Stimulated activated CD4-positive, alpha-beta T cell treated with anti-CD3 and anti-CD28 coated beads, Interleukin-12 subunit alpha, Interleukin-12 subunit beta, amount 100 ng/mL, for 48 hours (primary cell): Measurements from ENCODE around the gene ZNF772.
A peak's percentile ranks its signal among the peaks of the same experiment; 100 is the strongest.
"Not testable (repeated sequence)": the region's sequence is repeated elsewhere in the genome, so short reads cannot be mapped to it uniquely, and the experiment has no call there.

Source experiments
- DNase-seq, 3 donors: peaks; one replicate each; pipeline ENCODE4 v3.0.0-alpha.2; 2020; ENCODE audit warnings: low read depth in 2 of 3, low spot score in 1 of 3

ZNF772 gene

GRCh38 chr19:57477191-57478008 is at the start of gene ZNF772:
Gene ZNF772 (minus strand): TSS chr19:57477566. CDS start chr19:57477309, 257 bp downstream.
- DNase-seq, result peak; percentile 82 to 85 (median 83)

- DNase-seq, result not testable (repeated sequence)
Observed at GRCh38 chr19:57518021-57518420, 40.7 kb upstream of the ZNF772 start.

GRCh38 chr19:57515255-57515654 is 37.9 kb upstream of the ZNF772 start:
- no peak for DNase-seq

DNA sequence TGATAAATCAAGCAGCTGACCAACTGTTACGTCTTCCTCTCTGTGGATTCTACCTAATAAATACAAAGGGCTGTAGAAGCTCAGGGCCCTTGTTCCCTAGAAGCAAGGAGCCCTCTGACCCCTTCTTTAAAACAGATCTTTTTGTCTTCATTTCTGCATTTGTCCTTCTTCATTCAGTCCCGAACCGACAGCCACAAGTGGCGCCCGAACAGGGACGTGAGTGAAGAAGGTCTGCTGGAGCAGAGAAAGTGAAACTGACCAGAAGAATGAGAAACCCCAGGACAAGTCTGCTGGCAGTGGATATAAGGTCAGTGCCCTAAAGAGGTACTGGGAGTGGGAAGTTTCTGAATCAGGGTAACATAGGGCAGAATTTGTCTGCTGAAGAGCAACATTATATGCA is 35.5 kb upstream of the ZNF772 start:
- DNase-seq, result no peak

DNA sequence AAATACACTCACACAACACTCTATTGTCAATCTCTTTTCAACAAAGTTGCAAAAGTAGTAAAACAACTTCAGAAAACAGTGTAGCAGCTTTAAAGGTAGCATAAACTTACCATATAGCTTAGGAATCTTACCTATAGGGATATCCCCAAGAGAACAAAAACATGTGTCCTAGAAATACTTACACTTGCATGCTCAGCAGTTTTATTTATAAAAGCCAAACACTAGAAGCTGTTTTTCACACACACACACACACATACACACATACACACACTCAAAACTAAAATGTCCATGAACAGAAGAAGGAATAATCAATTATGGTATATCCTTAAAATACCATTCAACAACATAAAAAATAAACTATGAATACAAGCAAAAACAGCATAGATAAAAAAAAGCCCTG is 34.1 kb upstream of the ZNF772 start:
- DNase-seq, result no peak

DNA sequence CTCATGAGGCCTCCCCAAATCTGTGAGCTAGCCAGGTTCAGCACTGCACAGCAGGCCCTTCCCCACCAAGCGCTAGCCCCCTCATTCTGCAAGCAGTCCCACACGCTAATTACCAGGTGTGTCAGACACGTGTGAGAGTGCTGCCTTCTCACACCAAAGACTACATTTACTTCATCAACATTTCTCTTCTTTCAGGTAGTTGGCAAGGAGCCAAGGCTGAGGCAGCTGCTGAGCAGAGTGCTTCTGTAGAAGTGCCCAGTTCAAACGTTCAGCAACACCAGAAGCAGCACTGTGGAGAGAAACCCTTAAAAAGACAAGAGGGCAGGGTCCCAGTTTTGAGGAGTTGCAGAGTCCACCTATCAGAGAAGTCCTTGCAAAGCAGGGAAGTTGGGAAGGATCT is 28.8 kb upstream of the ZNF772 start:
- no peak for DNase-seq

GRCh38 chr19:57500400-57500799 is 23.0 kb upstream of the ZNF772 start:
- not testable (repeated sequence) for DNase-seq

- DNase-seq, result peak; percentile 82 to 95 (median 90)
Observed at GRCh38 chr19:57499680-57500395, 22.5 kb upstream of the ZNF772 start, which contains the start of gene ZNF773. Gene ZNF773 (plus strand): TSS chr19:57499938. CDS start chr19:57500081, 143 bp downstream.

DNA sequence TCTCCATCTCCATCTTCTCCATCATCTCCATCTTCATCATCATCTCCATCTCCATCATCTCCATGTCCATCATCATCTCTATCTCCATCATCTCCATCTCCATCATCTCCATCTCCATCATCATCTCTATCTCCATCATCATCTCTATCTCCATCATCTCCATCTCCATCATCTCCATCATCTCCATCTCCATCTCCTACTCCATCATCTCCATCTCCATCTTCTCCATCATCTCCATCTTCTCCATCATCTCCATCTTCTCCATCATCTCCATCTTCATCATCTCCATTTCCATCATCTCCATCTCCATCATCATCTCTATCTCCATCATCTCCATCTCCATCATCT is 21.9 kb upstream of the ZNF772 start:
- DNase-seq, result not testable (repeated sequence)

- DNase-seq, result not testable (repeated sequence)
Observed at GRCh38 chr19:57488299-57488644, 10.9 kb upstream of the ZNF772 start.

GRCh38 chr19:57487477-57488298 is 10.3 kb upstream of the ZNF772 start, which contains the start of gene ZNF419:
Gene ZNF419 (plus strand): TSS chr19:57487750. CDS start chr19:57487951, 201 bp downstream.
- peak; percentile 84 to 88 (median 86) for DNase-seq

- DNase-seq, result no peak
Observed at GRCh38 chr19:57473646-57474045, 3.7 kb downstream of the ZNF772 start.

GRCh38 chr19:57466489-57466888 is 10.9 kb downstream of the ZNF772 start:
- DNase-seq, result no peak

DNA sequence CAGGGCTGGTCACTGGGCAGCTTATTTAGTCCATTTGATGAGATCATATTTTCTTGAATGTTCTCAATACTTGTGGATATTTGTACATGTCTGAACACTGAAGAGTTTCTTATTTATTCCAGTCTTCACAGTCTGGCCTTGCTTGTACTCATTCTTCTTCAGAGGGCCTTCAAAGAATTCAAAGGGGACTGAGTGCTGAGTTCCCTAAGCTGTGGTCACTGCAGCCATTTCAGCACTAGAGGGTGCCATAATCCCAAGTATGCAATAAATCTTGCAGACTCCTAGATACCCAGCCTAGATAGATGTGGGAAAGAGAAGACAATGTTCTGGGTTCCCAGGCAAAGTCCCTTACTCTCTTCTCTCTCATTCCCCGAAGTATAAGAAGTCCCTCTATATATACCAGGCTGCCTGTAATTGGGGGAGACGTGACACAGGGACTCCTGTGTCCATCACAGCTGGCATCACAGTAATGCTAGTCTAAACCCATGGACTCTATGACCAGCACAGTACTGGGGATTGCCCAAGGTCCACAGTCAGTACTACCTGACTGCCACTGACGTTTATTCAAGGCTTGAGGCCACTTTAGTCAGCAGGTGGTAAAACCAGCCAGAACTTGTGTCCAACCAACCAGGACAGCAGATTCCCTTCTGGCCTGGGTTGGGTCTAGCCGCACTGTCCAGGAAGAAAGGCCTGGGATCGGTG is 11.5 kb downstream of the ZNF772 start:
- no peak for DNase-seq

GRCh38 chr19:57452307-57452706 is 25.1 kb downstream of the ZNF772 start:
- no peak for DNase-seq

- no peak for DNase-seq
Observed at GRCh38 chr19:57443121-57443696, 34.2 kb downstream of the ZNF772 start.

DNA sequence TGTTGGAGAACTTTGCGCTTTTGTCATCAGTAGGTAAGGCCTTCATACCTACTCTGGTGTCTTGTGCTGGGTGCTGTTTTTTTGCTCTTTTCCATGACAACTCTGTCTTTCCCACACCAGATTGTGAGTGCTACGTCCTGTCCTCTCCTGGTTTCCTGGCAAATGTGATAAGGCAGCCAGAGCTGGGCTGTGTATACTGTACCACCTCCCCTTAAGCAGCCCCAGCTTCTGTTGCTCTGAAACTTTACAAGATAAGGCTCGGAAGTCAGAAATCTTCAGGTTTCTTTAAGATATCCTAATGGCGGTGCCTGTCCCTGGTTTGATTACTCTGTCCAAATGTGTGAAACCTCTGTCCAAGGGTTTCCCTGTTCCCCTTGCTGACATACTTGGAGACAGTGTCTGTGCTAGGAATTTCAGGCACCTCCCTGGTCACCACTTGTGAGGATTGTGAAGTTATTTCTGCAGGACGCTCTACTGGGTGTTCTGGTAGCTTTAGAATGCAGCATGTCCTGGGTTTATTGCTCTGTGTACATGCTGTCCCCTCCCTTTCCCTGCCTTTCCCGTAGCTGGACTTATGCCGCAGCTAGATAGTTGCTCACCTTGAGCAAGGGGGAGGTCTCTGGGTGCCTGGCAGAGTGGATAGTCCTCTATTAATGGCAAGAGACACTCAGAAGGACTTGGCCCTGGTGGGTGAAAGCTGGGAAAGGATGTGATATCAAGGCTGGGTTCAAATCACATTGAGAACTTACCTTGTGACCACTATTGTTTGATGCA is 35.2 kb downstream of the ZNF772 start:
- no peak for DNase-seq

DNA sequence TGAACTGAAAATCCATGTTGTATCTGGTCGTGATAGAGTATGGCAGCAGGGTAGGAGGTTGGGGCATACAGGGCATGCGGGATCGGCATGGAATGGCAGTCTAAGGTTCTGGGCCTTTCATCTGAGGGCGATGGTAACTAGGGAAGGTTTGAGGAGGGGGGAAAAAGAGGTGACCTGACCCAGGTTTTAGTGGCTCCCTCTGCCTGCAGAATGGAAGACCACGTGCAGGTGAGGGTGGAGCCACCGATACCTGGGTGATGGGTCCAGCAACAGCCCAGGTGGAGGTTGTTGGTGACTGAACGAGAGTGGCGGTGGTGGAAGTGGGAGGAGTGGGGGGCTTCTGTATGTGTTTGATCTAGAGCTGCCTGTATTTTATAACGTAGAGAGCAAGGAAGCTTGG is 38.4 kb downstream of the ZNF772 start:
- no peak for DNase-seq

GRCh38 chr19:57437931-57438330 is 39.4 kb downstream of the ZNF772 start:
- DNase-seq, result no peak

DNA sequence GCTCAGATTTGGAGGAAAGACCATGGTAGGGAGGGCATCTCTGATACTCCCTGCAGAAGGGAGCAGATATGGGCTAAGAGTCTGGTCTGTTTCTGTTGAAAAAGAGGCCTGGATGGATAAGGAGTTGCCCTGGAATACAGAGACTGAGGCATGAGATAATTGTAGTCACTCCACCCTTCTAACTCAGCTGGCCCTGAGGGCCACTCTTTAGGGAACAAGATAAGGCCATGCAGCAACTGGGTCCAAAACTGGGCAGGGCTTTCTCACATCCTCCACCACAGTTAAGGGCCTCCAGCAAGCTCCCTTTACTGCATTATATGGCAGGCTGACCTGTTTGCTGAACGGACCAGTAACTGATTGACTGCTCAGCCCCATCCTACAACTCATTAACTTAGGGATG is 40.9 kb downstream of the ZNF772 start:
- no peak for DNase-seq
